Ascending aorta (tissue), 2 donors: Measurements from ENCODE around the gene KCNA1. TPM values are rescaled to one million over a fixed set of nuclear protein-coding genes. Genes with fewer than 3 reads are reported as not detected.

ENCODE experiments used
- DNase-seq, 2 donors: peaks; one replicate each; pipeline ENCODE4 v3.0.0-alpha.2; 2019; ENCODE audit warnings: low spot score in 2 of 2
- H3K27ac ChIP-seq, 2 donors: fragments of 200-600 bp; sonication (generic); one replicate each; pipeline ENCODE4 v1.5.1; 2016 to 2017; ENCODE audit warnings: mild to moderate bottlenecking in 1 of 2
- H3K27me3 ChIP-seq: fragments of 200-600 bp; sonication (generic); one replicate; pipeline ENCODE4 v1.5.1; 2017
- H3K36me3 ChIP-seq, 2 donors: fragments of 200-600 bp; sonication (generic); one replicate each; pipeline ENCODE4 v1.5.1; 2016
- H3K4me1 ChIP-seq, 2 donors: fragments of 200-600 bp; sonication (generic); one replicate each; pipeline ENCODE4 v1.5.1; 2016 to 2017; ENCODE audit warnings: mild to moderate bottlenecking in 1 of 2
- H3K4me3 ChIP-seq, 2 donors: fragments of 200-600 bp; sonication (generic); one replicate each; pipeline ENCODE4 v1.5.1; 2016 to 2017; ENCODE audit warnings: mild to moderate bottlenecking in 1 of 2
- H3K9me3 ChIP-seq, 2 donors: fragments of 200-600 bp; sonication (generic); one replicate each; pipeline ENCODE4 v1.5.1; 2016
- intact Hi-C: fragments of 100-400 bp; cut with DNase I; formaldehyde crosslinking; loops from one replicate; pipeline ENCODE4 v1.15.1; 2023
- total RNA-seq: library from RNA; depleted of rRNA; stranded (reverse); fragments of >200 nt; gene quantifications from one replicate; pipeline ENCODE4 v1.1.0, GENCODE V29; 2016
- TF ChIP-seq, protein P1 (sequence below), 3 experiments: fragments of 200-600 bp in 2 of 3; fragments of 450-650 bp in 1 of 3; sonication (generic) in 2 of 3; IDR thresholded peaks; one replicate each; pipeline ENCODE4 v1.5.1; 2016 to 2019; ENCODE audit warnings: antibody characterized with exemption in 3 of 3, mild to moderate bottlenecking in 1 of 3, moderate library complexity in 1 of 3

The KCNA1 gene
- total RNA-seq, 1 donor from 2014 or later: not detected

DNA sequence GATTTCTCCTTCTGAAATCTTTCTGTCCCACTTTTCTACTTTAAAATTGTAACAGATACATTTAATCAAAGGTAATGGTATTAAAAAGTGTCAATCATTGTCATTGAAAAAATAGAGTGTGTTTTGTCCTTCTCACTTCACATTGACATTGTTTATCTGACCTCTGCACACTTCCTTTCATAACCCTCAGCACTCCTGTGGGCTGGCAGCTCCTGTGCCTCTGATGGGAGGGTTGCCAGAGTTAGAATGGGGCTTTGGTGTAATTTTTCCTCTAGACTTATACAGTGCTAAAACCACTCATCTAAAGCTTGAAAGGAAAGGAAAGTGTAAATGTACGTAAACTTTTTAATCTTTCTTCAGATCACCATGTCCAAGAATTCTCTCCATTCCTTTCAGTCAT lies 23.7 kb downstream of the KCNA1 start:
- Histone ChIP-seq H3K27ac (no peak overlapping the region), H3K4me3 (no peak overlapping the region), H3K4me1 (no peaks in the 10 kb centered on the region), H3K9me3 (no peaks in the 10 kb centered on the region), H3K36me3 (no peaks in the 10 kb centered on the region), H3K27me3 (no peaks in the 10 kb centered on the region)
- TF ChIP-seq, protein P1, sequence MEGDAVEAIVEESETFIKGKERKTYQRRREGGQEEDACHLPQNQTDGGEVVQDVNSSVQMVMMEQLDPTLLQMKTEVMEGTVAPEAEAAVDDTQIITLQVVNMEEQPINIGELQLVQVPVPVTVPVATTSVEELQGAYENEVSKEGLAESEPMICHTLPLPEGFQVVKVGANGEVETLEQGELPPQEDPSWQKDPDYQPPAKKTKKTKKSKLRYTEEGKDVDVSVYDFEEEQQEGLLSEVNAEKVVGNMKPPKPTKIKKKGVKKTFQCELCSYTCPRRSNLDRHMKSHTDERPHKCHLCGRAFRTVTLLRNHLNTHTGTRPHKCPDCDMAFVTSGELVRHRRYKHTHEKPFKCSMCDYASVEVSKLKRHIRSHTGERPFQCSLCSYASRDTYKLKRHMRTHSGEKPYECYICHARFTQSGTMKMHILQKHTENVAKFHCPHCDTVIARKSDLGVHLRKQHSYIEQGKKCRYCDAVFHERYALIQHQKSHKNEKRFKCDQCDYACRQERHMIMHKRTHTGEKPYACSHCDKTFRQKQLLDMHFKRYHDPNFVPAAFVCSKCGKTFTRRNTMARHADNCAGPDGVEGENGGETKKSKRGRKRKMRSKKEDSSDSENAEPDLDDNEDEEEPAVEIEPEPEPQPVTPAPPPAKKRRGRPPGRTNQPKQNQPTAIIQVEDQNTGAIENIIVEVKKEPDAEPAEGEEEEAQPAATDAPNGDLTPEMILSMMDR (IDR thresholded peaks at IDR 0.05): no peak
- DNase-seq: no peak
- intact Hi-C loops: no loop called here

DNA sequence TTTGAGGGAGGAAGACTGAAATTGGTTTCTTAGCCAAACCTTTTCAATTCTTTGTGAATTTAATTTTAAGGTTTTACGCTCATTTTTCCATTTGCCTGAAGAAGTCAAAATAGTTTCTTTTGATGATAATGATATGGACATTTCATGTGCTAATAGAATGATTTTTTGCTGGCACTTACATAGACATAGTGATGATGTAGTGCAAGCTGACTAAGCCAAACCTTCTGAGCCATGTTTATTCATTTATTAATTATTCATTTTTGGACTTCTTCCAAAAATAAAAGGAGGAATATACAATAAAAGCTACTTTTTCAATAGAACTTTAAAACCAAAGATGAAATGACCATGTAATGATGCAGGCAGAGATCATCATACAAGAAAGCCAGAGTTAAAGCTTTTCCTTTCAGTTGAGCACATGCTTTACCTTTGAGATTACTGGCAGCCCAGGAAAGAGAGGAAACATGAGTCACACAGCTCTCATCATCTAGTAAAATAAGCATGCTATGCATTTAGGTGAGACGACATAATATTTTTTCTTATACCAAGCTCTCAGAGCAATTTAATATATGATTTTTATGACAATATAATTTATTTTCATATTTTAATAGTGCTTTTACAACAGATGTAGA lies 24.8 kb downstream of the KCNA1 start:
- no peaks in the 10 kb centered on the region for H3K27me3 ChIP-seq
- H3K9me3 ChIP-seq: no peaks in the 10 kb centered on the region
- no peak overlapping the region for H3K4me3 ChIP-seq
- no peaks in the 10 kb centered on the region for H3K4me1 ChIP-seq
- intact Hi-C loops: no loop called here
- TF ChIP-seq, protein P1 (IDR thresholded peaks at IDR 0.05): no peak
- DNase-seq: no peak
- no peak overlapping the region for H3K27ac ChIP-seq
- H3K36me3 ChIP-seq: no peaks in the 10 kb centered on the region

DNA sequence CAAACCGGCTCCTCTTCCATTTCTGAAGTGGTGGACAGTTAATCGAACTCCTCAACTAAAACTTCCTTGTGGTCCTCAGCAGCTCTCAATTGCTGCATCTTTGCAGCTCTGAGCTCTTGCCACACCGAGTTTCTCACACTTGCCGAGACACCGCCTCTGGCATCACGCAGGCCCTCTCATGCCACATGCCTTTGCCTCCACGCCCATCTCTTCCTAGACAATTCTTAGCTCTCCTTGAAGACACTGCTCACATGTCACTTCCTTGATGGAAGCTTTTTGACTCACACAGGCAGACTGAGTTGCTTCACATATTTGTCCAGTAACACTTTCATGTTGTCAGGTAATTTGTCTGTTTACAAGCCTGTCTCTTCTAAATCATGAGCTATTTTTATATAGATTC lies 29.2 kb downstream of the KCNA1 start:
- H3K36me3 ChIP-seq: no peaks in the 10 kb centered on the region
- intact Hi-C loops: no loop called here
- TF ChIP-seq, protein P1 (IDR thresholded peaks at IDR 0.05): no peak

DNA sequence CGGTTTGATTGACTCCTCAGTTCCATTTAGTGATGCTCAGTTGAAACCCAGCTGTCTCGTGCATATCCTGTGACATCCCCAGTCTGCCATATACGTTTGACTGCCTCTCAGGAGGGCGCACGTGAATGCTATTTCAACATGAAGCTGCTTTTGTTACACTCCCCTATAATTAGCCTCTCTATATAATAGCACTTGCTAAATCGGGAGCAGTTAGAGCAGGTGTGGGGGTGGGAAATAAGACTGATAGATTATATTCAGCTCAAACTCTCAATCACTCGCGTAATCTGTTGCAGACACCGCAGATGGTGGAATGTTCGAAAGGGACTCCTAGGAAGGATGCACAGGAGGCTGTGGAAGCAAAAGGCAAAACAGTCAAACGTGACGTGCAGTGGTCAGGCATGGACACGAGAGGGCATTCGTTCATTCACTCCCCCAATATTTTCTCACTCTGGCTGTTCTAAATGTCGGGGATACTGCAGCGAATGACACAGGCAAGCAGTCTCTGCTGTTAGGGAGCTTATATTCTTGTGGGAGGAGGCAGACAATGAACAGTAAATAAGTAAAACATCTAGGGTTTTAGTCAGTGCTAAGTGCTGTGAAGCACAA lies 29.8 kb downstream of the KCNA1 start:
- Histone ChIP-seq H3K27ac (no peak overlapping the region), H3K36me3 (no peaks in the 10 kb centered on the region), H3K9me3 (no peaks in the 10 kb centered on the region), H3K4me3 (no peak overlapping the region), H3K27me3 (no peaks in the 10 kb centered on the region), H3K4me1 (no peaks in the 10 kb centered on the region)
- no peak for DNase-seq
- intact Hi-C loops: no loop called here
- TF ChIP-seq, protein P1 (IDR thresholded peaks at IDR 0.05): no peak

More for the DNA sequence above, 29.2 kb downstream of the KCNA1 start:
- Histone ChIP-seq H3K9me3 (no peaks in the 10 kb centered on the region), H3K27ac (no peak overlapping the region), H3K4me3 (no peak overlapping the region), H3K4me1 (no peaks in the 10 kb centered on the region), H3K27me3 (no peaks in the 10 kb centered on the region)
- no peak for DNase-seq

- Histone ChIP-seq H3K4me1 (no peaks in the 10 kb centered on the region), H3K4me3 (no peak overlapping the region), H3K36me3 (no peaks in the 10 kb centered on the region), H3K9me3 (no peaks in the 10 kb centered on the region), H3K27me3 (no peaks in the 10 kb centered on the region), H3K27ac (no peak overlapping the region)
- TF ChIP-seq, protein P1 (IDR thresholded peaks at IDR 0.05): no peak
- intact Hi-C loops: no loop called here
- DNase-seq: no peak
Measured at GRCh38 chr12:4943067-4943937, 33.6 kb downstream of the KCNA1 start.
